ENCODE data around the gene EPAS1. TPM values are rescaled to one million over a fixed set of nuclear protein-coding genes. Genes with fewer than 3 reads are reported as not detected.
A peak's percentile ranks its signal among the peaks of the same experiment; 100 is the strongest.

Gene EPAS1
- total and polyA plus RNA-seq, 8 donors = 190 to 962 (median 244) TPM

GRCh38 chr2:46327627-46328026 is 30.4 kb downstream of the EPAS1 start:
- no peak overlapping the region for H3K4me3 ChIP-seq

DNA sequence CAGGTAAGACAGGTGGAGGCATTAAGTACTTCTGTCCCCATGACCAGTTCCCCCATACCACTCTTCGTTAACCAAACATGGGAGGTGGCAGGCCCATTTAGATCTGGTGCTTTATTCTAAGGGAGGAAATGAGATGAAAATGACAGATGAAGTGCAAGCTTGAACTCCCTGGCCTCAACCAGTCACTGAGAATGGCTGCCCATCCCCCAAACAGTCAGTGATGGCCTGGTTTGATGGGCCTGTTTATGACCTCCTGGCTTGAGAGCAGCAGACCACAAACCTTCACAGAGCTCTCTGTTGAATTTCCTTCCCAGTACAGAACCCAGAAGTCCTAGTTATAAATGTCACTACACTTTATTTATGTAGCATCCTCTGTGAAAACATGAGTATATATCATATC is 31.1 kb downstream of the EPAS1 start:
- TF ChIP-seq, protein P1, sequence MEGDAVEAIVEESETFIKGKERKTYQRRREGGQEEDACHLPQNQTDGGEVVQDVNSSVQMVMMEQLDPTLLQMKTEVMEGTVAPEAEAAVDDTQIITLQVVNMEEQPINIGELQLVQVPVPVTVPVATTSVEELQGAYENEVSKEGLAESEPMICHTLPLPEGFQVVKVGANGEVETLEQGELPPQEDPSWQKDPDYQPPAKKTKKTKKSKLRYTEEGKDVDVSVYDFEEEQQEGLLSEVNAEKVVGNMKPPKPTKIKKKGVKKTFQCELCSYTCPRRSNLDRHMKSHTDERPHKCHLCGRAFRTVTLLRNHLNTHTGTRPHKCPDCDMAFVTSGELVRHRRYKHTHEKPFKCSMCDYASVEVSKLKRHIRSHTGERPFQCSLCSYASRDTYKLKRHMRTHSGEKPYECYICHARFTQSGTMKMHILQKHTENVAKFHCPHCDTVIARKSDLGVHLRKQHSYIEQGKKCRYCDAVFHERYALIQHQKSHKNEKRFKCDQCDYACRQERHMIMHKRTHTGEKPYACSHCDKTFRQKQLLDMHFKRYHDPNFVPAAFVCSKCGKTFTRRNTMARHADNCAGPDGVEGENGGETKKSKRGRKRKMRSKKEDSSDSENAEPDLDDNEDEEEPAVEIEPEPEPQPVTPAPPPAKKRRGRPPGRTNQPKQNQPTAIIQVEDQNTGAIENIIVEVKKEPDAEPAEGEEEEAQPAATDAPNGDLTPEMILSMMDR (IDR thresholded peaks at IDR 0.05) = no peak
- Histone ChIP-seq H3K36me3 (no peaks in the 10 kb centered on the region), H3K27ac (peak overlapping the region; percentile 5 to 45), H3K4me3 (no peak overlapping the region), H3K27me3 (no peaks in the 10 kb centered on the region), H3K4me1 (peaks cover 56 to 97% of the 10 kb centered on the region in 2 donors), H3K9me3 (no peaks in the 10 kb centered on the region)
- no peak for DNase-seq
- no peak for ATAC-seq
- intact Hi-C loops (cut with DNase I) = no loop called here

More at GRCh38 chr2:46327627-46328026, 30.4 kb downstream of the EPAS1 start:
- intact Hi-C loops (cut with DNase I) = no loop called here
- no peaks in the 10 kb centered on the region for H3K9me3 ChIP-seq
- ATAC-seq = no peak
- H3K27me3 ChIP-seq = no peaks in the 10 kb centered on the region
- TF ChIP-seq, protein P1 (IDR thresholded peaks at IDR 0.05) = no peak
- H3K4me1 ChIP-seq = peaks cover 51 to 97% of the 10 kb centered on the region in 2 donors
- H3K27ac ChIP-seq = peak overlapping the region; percentile 45 to 46
- no peaks in the 10 kb centered on the region for H3K36me3 ChIP-seq
- DNase-seq = no peak

GRCh38 chr2:46328829-46329228 is 31.6 kb downstream of the EPAS1 start:
- H3K36me3 ChIP-seq = no peaks in the 10 kb centered on the region
- ATAC-seq (no peak), DNase-seq (no peak)
- H3K27ac ChIP-seq = peak overlapping the region; percentile 5 to 37
- no peak overlapping the region for H3K4me3 ChIP-seq
- H3K9me3 ChIP-seq = no peaks in the 10 kb centered on the region
- no peaks in the 10 kb centered on the region for H3K27me3 ChIP-seq
- H3K4me1 ChIP-seq = peaks cover 62 to 97% of the 10 kb centered on the region in 2 donors
- intact Hi-C loops (cut with DNase I) = no loop called here
- TF ChIP-seq, protein P1 (IDR thresholded peaks at IDR 0.05) = no peak

DNA sequence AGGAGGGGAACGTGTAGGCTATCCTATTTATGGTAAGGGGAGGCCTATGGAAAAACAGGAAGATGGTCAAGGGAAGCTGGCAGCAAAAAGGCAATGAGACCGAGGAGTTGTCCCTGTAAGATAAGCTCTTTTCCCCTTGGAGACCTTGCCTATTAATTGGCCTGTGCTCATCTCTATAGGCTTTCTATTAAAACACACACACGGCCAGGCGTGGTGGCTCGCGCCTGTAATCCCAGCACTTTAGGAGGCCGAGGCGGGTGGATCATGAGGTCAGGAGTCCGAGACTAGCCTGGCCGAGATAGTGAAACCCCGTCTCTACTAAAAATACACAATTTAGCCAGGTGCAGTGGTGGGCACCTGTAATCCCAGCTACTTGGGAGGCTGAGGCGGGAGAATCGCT is 32.1 kb downstream of the EPAS1 start:
- H3K27me3 ChIP-seq = no peaks in the 10 kb centered on the region
- TF ChIP-seq, protein P1 (IDR thresholded peaks at IDR 0.05) = no peak
- H3K9me3 ChIP-seq = no peaks in the 10 kb centered on the region
- H3K36me3 ChIP-seq = no peaks in the 10 kb centered on the region
- DNase-seq = no peak
- ATAC-seq = no peak
- peaks cover 65 to 98% of the 10 kb centered on the region in 2 donors for H3K4me1 ChIP-seq
- intact Hi-C loops (cut with DNase I) = no loop called here
- H3K4me3 ChIP-seq = no peak overlapping the region
- H3K27ac ChIP-seq = peak overlapping the region; percentile 37 to 51

GRCh38 chr2:46329803-46330775 is 32.9 kb downstream of the EPAS1 start:
- intact Hi-C loops (cut with DNase I) = no loop called here

More at GRCh38 chr2:46329803-46330775, 32.9 kb downstream of the EPAS1 start:
- DNase-seq (no peak), ATAC-seq (peak; percentile 8)
- no peaks in the 10 kb centered on the region for H3K27me3 ChIP-seq
- H3K9me3 ChIP-seq = no peaks in the 10 kb centered on the region
- no peaks in the 10 kb centered on the region for H3K36me3 ChIP-seq
- TF ChIP-seq, protein P1 (IDR thresholded peaks at IDR 0.05) = no peak
- H3K4me3 ChIP-seq = no peak overlapping the region
- peaks cover 66 to 98% of the 10 kb centered on the region in 2 donors for H3K4me1 ChIP-seq
- peak overlapping the region; percentile 51 to 56 for H3K27ac ChIP-seq
